ENCODE measurements around the gene SFR1.
"Not testable (repeated sequence)": the region's sequence is repeated elsewhere in the genome, so short reads cannot be mapped to it uniquely, and the experiment has no call there.

SFR1 gene

DNA sequence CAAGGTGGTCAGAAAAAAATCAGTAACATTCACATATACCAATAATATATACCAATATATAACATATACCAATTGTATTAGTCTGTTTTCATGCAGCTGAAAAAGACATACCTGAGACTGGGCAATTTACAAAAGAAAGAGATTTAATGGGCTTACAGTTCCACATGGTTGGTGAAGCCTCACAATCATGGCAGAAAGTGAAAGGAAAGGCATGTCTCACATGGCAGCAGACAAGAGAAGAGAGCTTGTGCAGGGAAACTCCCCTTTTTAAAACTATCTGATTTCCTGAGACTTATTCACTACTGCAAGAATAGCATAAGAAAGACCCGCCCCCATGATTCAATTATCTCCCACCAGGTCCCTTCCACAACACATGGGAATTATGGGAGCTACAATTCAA is 52.2 kb downstream of the SFR1 start:
- DNase-seq (ENCODE audit: low read depth), result not testable (repeated sequence)
